ENCODE data around the gene ITGA7. TPM values are rescaled to one million over a fixed set of nuclear protein-coding genes. Genes with fewer than 3 reads are reported as not detected.

ITGA7 gene, protein sequence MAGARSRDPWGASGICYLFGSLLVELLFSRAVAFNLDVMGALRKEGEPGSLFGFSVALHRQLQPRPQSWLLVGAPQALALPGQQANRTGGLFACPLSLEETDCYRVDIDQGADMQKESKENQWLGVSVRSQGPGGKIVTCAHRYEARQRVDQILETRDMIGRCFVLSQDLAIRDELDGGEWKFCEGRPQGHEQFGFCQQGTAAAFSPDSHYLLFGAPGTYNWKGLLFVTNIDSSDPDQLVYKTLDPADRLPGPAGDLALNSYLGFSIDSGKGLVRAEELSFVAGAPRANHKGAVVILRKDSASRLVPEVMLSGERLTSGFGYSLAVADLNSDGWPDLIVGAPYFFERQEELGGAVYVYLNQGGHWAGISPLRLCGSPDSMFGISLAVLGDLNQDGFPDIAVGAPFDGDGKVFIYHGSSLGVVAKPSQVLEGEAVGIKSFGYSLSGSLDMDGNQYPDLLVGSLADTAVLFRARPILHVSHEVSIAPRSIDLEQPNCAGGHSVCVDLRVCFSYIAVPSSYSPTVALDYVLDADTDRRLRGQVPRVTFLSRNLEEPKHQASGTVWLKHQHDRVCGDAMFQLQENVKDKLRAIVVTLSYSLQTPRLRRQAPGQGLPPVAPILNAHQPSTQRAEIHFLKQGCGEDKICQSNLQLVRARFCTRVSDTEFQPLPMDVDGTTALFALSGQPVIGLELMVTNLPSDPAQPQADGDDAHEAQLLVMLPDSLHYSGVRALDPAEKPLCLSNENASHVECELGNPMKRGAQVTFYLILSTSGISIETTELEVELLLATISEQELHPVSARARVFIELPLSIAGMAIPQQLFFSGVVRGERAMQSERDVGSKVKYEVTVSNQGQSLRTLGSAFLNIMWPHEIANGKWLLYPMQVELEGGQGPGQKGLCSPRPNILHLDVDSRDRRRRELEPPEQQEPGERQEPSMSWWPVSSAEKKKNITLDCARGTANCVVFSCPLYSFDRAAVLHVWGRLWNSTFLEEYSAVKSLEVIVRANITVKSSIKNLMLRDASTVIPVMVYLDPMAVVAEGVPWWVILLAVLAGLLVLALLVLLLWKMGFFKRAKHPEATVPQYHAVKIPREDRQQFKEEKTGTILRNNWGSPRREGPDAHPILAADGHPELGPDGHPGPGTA
- 100 to 1,000 TPM; 117 to 518 (median 175) TPM for total RNA-seq

GRCh38 chr12:55707841-55708694 is at the start of gene ITGA7:
ITGA7 (minus strand) TSS chr12:55707904; CDS start chr12:55707682, 222 bp downstream.
- TF ChIP-seq CTCF (IDR thresholded peaks at IDR 0.05; ENCODE audit: low read depth): no peak

GRCh38 chr12:55755246-55755645 is 47.5 kb upstream of the ITGA7 start:
- no peak for TF ChIP-seq CTCF (IDR thresholded peaks at IDR 0.05; ENCODE audit: low read depth)

- no peak for TF ChIP-seq CTCF (IDR thresholded peaks at IDR 0.05; ENCODE audit: low read depth)
Observed at GRCh38 chr12:55748230-55748993, 40.7 kb upstream of the ITGA7 start.

DNA sequence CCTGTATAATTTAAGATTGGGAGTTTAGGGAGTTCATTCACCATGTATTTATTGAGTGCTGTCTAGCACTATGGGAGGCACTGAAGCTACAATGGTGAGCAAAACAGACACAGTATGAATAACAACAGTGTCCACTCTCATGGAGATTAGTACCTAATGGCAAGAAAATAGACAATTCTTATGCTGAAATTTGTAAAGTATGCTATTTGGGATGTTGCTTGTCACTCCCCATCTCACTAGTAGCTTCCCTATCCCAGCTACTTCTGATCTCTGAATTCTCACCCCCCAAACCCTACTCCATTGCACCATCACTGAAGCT is 39.2 kb upstream of the ITGA7 start:
- no peak for TF ChIP-seq CTCF (IDR thresholded peaks at IDR 0.05; ENCODE audit: low read depth)

- no peak for TF ChIP-seq CTCF (IDR thresholded peaks at IDR 0.05; ENCODE audit: low read depth)
Observed at GRCh38 chr12:55746174-55746912, 38.6 kb upstream of the ITGA7 start.

Data from subcutaneous adipose tissue (tissue), 4 donors.